Trophoblast cell (in vitro differentiated cells and primary cell): Measurements from ENCODE around the gene PREP. TPM values are rescaled to one million over a fixed set of nuclear protein-coding genes. Genes with fewer than 3 reads are reported as not detected.
A peak's percentile ranks its signal among the peaks of the same experiment; 100 is the strongest.

Experiments used
- DNase-seq, 2 donors: peaks; one replicate each; pipeline ENCODE4 v3.0.0-alpha.2; 2016
- H2AFZ ChIP-seq: 2 replicates; pipeline ENCODE4 v1.6.1; 2013; ENCODE audit warnings: low read length, moderate library complexity, mild to moderate bottlenecking; ENCODE audit not compliant: insufficient read depth, poor library complexity
- H2AK5ac ChIP-seq: 2 replicates; pipeline ENCODE4 v1.6.1; 2013; ENCODE audit warnings: mild to moderate bottlenecking, low read length
- H2BK120ac ChIP-seq: 2 replicates; pipeline ENCODE4 v1.6.1; 2013; ENCODE audit warnings: low read length, mild to moderate bottlenecking, moderate library complexity; ENCODE audit not compliant: insufficient read depth, poor library complexity
- H2BK12ac ChIP-seq: 2 replicates; pipeline ENCODE4 v1.6.1; 2013; ENCODE audit warnings: mild to moderate bottlenecking, low read length, moderate library complexity
- H2BK5ac ChIP-seq: 2 replicates; pipeline ENCODE4 v1.6.1; 2013; ENCODE audit warnings: low read length, low read depth, moderate library complexity, mild to moderate bottlenecking; ENCODE audit not compliant: poor library complexity
- H3K14ac ChIP-seq: 2 replicates; pipeline ENCODE4 v1.6.1; 2013; ENCODE audit warnings: mild to moderate bottlenecking, low read length
- H3K18ac ChIP-seq: 2 replicates; pipeline ENCODE4 v1.6.1; 2013; ENCODE audit warnings: mild to moderate bottlenecking, low read length
- H3K23ac ChIP-seq: 2 replicates; pipeline ENCODE4 v1.6.1; 2013; ENCODE audit warnings: low read length
- H3K27ac ChIP-seq: 2 replicates; pipeline ENCODE4 v1.5.1; 2013; ENCODE audit warnings: low read depth, mild to moderate bottlenecking, inconsistent platforms, low read length, moderate library complexity
- H3K27me3 ChIP-seq: 2 replicates; pipeline ENCODE4 v1.6.1; 2013; ENCODE audit warnings: inconsistent platforms, mild to moderate bottlenecking, low read length, moderate library complexity; ENCODE audit not compliant: insufficient read depth
- H3K36me3 ChIP-seq, 2 experiments: 1 replicate in 1 of 2; 2 replicates in 1 of 2; pipeline ENCODE4 v1.6.1; 2013; ENCODE audit warnings: low read length in 2 of 2, mild to moderate bottlenecking in 2 of 2, moderate library complexity in 1 of 2; ENCODE audit not compliant: insufficient read depth in 2 of 2, control insufficient read depth in 1 of 2
- H3K4ac ChIP-seq: 2 replicates; pipeline ENCODE4 v1.6.1; 2013; ENCODE audit warnings: low read depth, mild to moderate bottlenecking, low read length, moderate library complexity
- H3K4me1 ChIP-seq, 2 experiments: 1 replicate in 1 of 2; 2 replicates in 1 of 2; pipeline ENCODE4 v1.6.1; 2013; ENCODE audit warnings: low read length in 2 of 2, mild to moderate bottlenecking in 2 of 2, moderate library complexity in 1 of 2; ENCODE audit not compliant: insufficient read depth in 2 of 2, control insufficient read depth in 1 of 2
- H3K4me2 ChIP-seq: 2 replicates; pipeline ENCODE4 v1.6.1; 2013; ENCODE audit warnings: inconsistent platforms, mild to moderate bottlenecking, low read length, moderate library complexity
- H3K4me3 ChIP-seq: 2 replicates; pipeline ENCODE4 v1.5.1; 2013; ENCODE audit warnings: mild to moderate bottlenecking, low read depth, low read length, inconsistent platforms
- H3K79me1 ChIP-seq: one replicate; pipeline ENCODE4 v1.6.1; 2013; ENCODE audit warnings: low read length
- H3K79me2 ChIP-seq: 2 replicates; pipeline ENCODE4 v1.6.1; 2013; ENCODE audit warnings: low read length, mild to moderate bottlenecking; ENCODE audit not compliant: control insufficient read depth, insufficient read depth, poor library complexity
- H3K9ac ChIP-seq: 2 replicates; pipeline ENCODE4 v1.6.1; 2013; ENCODE audit warnings: mild to moderate bottlenecking, low read length
- H3K9me3 ChIP-seq: 2 replicates; pipeline ENCODE4 v1.6.1; 2013; ENCODE audit warnings: low read depth, mild to moderate bottlenecking, control low read depth, inconsistent platforms, low read length; ENCODE audit not compliant: insufficient read depth
- H4K12ac ChIP-seq: 2 replicates; pipeline ENCODE4 v1.6.1; 2013; ENCODE audit warnings: low read depth, mild to moderate bottlenecking, low read length, moderate library complexity
- H4K8ac ChIP-seq: 2 replicates; pipeline ENCODE4 v1.6.1; 2013; ENCODE audit warnings: low read depth, mild to moderate bottlenecking, low read length, moderate library complexity
- H4K91ac ChIP-seq: one replicate; pipeline ENCODE4 v1.6.1; 2013; ENCODE audit warnings: low read depth, mild to moderate bottlenecking, low read length, moderate library complexity
- WGBS: extraction: QIAGEN DNeasy Blood & Tissue Kit; methylation state at CpG from one replicate; pipeline ENCODE4 v1.1.7; 2013; ENCODE audit warnings: missing lambda C conversion rate; ENCODE audit not compliant: insufficient read length, insufficient coverage; ENCODE audit errors: extremely low coverage; 5-methylcytosine and 5-hydroxymethylcytosine counted together
- polyA plus RNA-seq: library from polyadenylated mRNA; stranded (reverse); fragments of 200-250 nt; gene quantifications from 2 replicates; pipeline ENCODE4 v1.2.3, GENCODE V29; 2013

Gene PREP
- polyA plus RNA-seq: 45.1 and 45.2 TPM in 2 replicates

DNA sequence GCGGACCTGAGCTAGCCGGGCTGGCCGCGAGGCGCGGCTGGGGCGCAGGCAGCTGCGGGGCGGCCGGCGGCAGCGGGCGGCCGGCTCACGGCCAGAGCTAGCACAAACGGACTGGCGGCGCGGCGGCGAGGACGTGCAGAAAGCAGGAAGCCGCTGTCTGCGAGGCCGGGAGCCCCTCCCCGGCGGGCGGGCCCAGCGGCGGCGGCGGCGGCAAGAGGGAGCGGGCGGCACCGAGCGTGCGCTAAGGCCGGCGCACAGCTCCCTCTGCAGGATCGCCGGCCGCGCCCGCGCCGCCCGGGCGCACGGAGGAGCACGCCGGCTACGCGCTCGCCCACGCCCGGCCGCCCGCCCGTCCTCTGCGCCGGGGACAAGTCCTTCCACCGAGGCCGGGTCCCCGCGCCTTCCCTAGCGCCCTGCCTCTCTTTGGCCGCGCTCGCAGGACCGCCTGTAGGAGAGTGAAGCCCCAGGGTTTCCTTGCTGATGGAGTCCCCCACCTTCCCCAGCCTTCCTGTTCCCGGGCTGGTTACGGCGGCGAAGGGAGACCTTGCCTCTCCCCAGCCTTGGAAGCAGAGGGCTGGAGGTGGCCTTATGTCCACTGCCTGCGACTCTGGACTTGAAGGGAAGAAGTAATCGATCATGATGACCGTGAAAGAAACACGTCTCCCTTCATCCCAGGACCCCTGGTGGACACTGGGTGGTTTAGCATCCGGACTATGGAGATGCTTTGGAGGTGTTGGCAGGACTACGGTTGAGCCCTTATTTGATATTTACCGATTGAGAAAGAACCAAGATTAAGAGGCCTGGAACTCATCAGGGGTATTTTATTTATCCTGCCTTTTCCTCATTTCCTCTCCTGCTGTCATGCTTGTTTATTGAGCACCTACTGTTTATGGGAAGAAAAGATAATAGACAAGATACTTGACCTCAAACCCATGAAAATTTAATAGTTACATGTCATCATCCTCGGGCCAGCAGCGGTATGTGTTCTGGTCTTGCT is at the start of gene PREP:
PREP (minus strand) TSS at position 144 of the 997 bp plus-strand sequence. CDS start 191 bp downstream, outside the sequence.
- H3K36me3 ChIP-seq: no peaks in the 10 kb centered on the region
- peak within 1 kb of the TSS; percentile 74 for H3K27ac ChIP-seq
- H3K79me2 ChIP-seq: peaks cover 13% of the 10 kb centered on the region
- WGBS: no CpG with 5 or more reads among the region's 84 CpGs
- H3K4ac ChIP-seq: peak within 1 kb of the TSS; percentile 78
- H2BK120ac ChIP-seq: peak within 1 kb of the TSS; percentile 72
- H3K4me3 ChIP-seq: peak within 1 kb of the TSS; percentile 99
- H2AFZ ChIP-seq: peak within 1 kb of the TSS; percentile 74
- H3K79me1 ChIP-seq: peaks cover 9% of the 10 kb centered on the region
- DNase-seq: peak; percentile 88 to 91
- peak within 1 kb of the TSS; percentile 98 for H3K18ac ChIP-seq
- H3K23ac ChIP-seq: no peak within 1 kb of the TSS
- H3K9me3 ChIP-seq: no peaks in the 10 kb centered on the region
- H3K14ac ChIP-seq: peak within 1 kb of the TSS; percentile 95
- peaks cover 0 to 11% of the 10 kb centered on the region in 2 experiments for H3K4me1 ChIP-seq
- H4K91ac ChIP-seq: peak within 1 kb of the TSS; percentile 86
- H2BK12ac ChIP-seq: peak within 1 kb of the TSS; percentile 67
- H4K12ac ChIP-seq: peak within 1 kb of the TSS; percentile 49
- peak within 1 kb of the TSS; percentile 75 for H3K4me2 ChIP-seq
- H3K27me3 ChIP-seq: no peaks in the 10 kb centered on the region
- H3K9ac ChIP-seq: peak within 1 kb of the TSS; percentile 93
- H2BK5ac ChIP-seq: peak within 1 kb of the TSS; percentile 49
- peak within 1 kb of the TSS; percentile 91 for H4K8ac ChIP-seq
- H2AK5ac ChIP-seq: no peak within 1 kb of the TSS

DNA sequence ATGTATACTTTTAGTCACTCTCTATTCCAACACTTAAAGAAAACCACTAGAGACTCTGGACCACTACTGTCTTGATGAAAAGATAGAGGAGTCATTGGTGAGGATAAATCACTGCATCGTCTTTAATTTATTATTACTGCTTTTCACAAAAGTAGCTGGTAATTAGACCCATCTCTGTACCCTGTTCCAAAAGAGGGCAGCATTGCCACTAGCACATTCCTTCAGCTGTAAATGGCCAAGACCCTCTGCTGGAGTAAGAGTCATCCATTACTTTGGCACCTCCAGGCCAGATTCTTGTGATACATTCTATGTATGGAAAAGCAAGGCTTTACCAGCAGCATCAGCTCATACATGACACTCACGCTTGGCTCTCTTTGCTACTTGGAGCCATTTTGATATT is 49.5 kb upstream of the PREP start:
- Histone ChIP-seq H3K4me1 (peaks cover 0 to 2% of the 10 kb centered on the region in 2 experiments), H2AK5ac (no peak overlapping the region), H3K23ac (no peak overlapping the region), H3K79me1 (no peaks in the 10 kb centered on the region), H2BK5ac (no peak overlapping the region), H3K27me3 (no peaks in the 10 kb centered on the region), H4K12ac (no peak overlapping the region), H3K4me2 (no peak overlapping the region), H3K4me3 (no peak overlapping the region), H2BK120ac (no peak overlapping the region), H3K79me2 (no peaks in the 10 kb centered on the region), H4K8ac (no peak overlapping the region), H3K27ac (no peak overlapping the region), H3K9me3 (no peaks in the 10 kb centered on the region), H4K91ac (no peak overlapping the region), H2BK12ac (no peak overlapping the region), H3K14ac (no peak overlapping the region), H2AFZ (no peak overlapping the region), H3K4ac (no peak overlapping the region), H3K36me3 (no peaks in the 10 kb centered on the region), H3K9ac (no peak overlapping the region), H3K18ac (no peak overlapping the region)
- no peak for DNase-seq
- WGBS: no CpG with 5 or more reads among the region's 2 CpGs

DNA sequence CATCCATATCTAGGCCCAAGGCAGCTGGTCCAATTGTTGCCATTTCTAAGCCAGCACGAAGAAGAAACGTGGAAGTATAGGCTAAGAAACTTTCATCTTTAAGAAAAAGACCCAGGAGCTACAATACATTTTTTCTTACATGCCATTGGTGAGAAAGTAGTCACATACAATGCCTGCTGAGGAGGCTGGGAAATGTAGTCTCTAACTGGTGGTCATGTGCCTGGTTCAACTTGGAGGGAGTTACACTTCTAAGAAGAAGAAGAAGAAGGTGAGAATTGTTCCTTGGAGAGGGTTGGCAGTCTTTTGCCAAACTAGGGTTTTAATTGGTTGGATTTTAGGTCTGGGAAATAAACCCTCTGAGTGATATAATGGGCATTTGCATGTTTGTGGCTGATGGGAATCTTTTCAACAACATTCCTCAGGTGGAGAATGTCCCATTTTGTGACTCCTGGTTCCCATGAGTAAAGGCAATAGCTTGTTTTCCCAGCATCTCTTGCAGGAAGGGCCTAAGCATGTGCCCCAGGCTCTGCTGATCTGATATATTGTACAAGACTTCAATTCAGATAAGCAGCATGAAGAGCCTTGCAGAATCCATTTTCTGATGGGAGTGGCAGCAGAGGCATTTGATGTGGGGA is 47.0 kb upstream of the PREP start:
- Histone ChIP-seq H3K27me3 (no peaks in the 10 kb centered on the region), H3K4ac (no peak overlapping the region), H2AK5ac (no peak overlapping the region), H4K8ac (no peak overlapping the region), H3K9me3 (no peaks in the 10 kb centered on the region), H2BK12ac (no peak overlapping the region), H3K27ac (no peak overlapping the region), H2BK120ac (no peak overlapping the region), H3K4me1 (peaks cover 0 to 2% of the 10 kb centered on the region in 2 experiments), H3K18ac (no peak overlapping the region), H3K4me2 (no peak overlapping the region), H3K14ac (no peak overlapping the region), H3K4me3 (no peak overlapping the region), H4K12ac (no peak overlapping the region), H3K36me3 (no peaks in the 10 kb centered on the region), H3K79me1 (no peaks in the 10 kb centered on the region), H4K91ac (no peak overlapping the region), H2BK5ac (no peak overlapping the region), H3K79me2 (no peaks in the 10 kb centered on the region), H3K23ac (no peak overlapping the region), H2AFZ (no peak overlapping the region), H3K9ac (no peak overlapping the region)
- DNase-seq: peak; percentile 88 to 92
- no CpG with 5 or more reads among the region's 2 CpGs for WGBS

DNA sequence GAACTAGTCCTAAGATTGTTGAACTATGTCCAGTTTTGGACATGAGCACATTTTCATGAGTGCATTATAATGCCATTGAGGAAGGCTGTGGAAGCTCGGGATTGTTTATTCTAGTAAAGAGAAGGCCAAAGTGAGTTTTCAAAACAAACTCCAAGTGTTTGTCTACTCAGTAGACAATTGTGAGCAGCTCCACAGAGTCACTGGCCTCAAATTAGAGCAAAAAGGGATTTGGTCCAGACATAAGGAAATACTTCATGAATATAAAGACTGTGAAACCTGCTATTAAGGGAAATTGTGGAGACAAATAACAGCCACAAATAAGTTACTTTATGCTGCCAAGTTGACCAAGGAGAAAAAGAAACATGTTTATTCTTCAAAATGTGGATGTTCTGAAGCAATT is 42.6 kb upstream of the PREP start:
- Histone ChIP-seq H3K27ac (no peak overlapping the region), H3K9ac (no peak overlapping the region), H2AFZ (no peak overlapping the region), H3K4ac (no peak overlapping the region), H3K79me1 (no peaks in the 10 kb centered on the region), H3K9me3 (no peaks in the 10 kb centered on the region), H3K27me3 (no peaks in the 10 kb centered on the region), H3K14ac (no peak overlapping the region), H3K4me3 (no peak overlapping the region), H3K4me1 (peaks cover 0 to 2% of the 10 kb centered on the region in 2 experiments), H4K12ac (no peak overlapping the region), H3K36me3 (no peaks in the 10 kb centered on the region), H3K18ac (no peak overlapping the region), H3K79me2 (no peaks in the 10 kb centered on the region), H3K4me2 (no peak overlapping the region), H4K91ac (no peak overlapping the region), H3K23ac (no peak overlapping the region), H2AK5ac (no peak overlapping the region), H2BK5ac (no peak overlapping the region), H4K8ac (no peak overlapping the region), H2BK120ac (no peak overlapping the region), H2BK12ac (no peak overlapping the region)
- no CpG with 5 or more reads among the region's 1 CpG for WGBS
- no peak for DNase-seq
